NCI-H226 (cell line): ENCODE measurements around the gene SDCBP2.

ENCODE experiments used
- DNase-seq: peaks from one replicate; pipeline ENCODE4 v3.0.0-alpha.2; 2015

The SDCBP2 gene

GRCh38 chr20:1293641-1294379 lies 35.1 kb downstream of the SDCBP2 start:
- no peak for DNase-seq

GRCh38 chr20:1292620-1293019 lies 36.3 kb downstream of the SDCBP2 start:
- DNase-seq: no peak

DNA sequence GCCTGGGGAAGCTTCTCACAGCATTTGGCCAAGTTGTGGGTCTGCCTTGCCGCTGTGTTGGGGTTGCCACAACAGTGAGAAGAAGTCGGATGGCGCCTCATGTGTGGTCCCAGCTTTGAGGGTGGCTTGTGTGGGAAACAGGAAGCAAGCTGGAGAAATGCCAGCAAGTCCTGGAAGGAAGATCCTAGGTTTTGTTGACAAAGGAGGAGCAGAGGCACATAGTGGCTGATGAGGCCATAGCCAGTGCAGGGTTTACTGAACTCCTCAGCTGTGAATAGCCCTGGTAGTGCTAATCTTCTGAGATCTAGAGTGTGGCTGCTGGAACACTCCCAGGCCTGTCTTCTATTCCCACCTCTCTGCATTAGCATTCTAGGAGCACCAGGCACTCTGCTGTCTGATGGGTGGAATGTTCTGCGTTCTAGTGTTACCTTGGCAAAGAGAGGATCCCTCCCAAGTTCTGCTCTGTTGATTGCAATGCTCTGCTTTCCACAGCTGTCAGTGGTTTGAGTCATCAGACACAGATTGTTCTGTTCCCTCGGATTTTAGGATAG lies 37.7 kb downstream of the SDCBP2 start:
- DNase-seq: no peak

DNA sequence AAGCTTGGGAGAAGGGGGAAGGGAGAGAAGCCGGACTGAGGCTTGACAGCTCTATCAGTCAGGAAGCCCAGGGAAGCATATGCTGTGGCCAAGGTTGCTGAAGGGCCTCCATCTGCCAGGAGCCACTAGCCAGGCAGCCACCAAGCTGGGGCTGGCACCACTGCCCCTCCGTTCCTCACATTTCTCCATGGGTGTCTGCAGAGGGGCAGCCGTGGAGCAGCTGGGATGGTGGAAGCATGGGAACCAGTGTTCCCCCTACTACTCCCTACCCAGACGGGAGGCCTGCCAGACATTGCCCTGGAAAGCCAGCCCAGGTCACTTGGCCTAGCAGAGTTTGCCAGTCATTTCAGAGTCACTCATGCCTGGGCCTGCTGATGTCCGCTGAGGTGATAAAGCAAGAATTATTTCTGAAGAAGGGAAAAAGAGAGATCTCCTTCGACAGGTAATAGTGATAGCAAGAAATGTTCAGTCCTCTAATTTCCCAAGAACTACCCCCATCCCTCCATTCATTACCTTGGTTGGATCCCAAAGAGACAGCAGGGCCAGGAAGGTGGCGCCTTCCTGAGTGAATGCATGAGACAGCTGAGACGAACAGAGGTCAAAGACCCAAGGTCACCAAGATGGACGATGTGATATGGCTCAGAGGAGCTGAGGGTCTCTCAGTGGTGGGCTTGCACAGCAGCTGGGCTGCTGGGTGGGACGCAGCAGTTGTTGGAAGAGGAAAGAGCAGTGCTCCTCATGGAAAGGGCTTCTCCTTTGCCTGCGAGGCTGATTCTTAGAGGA lies 41.0 kb downstream of the SDCBP2 start:
- no peak for DNase-seq

GRCh38 chr20:1287306-1287705 lies 41.6 kb downstream of the SDCBP2 start:
- no peak for DNase-seq

GRCh38 chr20:1286267-1287024 lies 42.5 kb downstream of the SDCBP2 start:
- no peak for DNase-seq

- DNase-seq: no peak
Measured at GRCh38 chr20:1283522-1284510, 45.1 kb downstream of the SDCBP2 start.

DNA sequence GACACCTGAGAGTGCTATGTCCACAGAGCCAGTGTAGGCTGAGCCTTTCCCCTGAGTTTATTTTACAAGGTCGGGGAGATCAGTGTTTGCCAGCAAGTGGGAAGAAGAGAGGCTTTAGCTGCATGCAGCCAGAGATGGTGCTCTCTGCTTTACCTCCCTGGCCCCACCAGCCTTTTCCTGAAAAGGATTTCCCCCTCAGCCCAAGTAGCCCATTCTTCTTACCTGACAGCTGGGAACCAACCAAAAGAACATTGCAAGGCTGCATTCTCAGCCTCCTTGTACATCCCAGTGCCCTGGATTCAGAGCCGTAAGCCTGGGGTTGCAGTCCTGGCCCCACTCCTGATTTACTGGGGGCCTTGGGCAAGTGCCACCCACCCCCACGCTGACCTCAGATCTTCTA lies 46.0 kb downstream of the SDCBP2 start:
- no peak for DNase-seq

DNA sequence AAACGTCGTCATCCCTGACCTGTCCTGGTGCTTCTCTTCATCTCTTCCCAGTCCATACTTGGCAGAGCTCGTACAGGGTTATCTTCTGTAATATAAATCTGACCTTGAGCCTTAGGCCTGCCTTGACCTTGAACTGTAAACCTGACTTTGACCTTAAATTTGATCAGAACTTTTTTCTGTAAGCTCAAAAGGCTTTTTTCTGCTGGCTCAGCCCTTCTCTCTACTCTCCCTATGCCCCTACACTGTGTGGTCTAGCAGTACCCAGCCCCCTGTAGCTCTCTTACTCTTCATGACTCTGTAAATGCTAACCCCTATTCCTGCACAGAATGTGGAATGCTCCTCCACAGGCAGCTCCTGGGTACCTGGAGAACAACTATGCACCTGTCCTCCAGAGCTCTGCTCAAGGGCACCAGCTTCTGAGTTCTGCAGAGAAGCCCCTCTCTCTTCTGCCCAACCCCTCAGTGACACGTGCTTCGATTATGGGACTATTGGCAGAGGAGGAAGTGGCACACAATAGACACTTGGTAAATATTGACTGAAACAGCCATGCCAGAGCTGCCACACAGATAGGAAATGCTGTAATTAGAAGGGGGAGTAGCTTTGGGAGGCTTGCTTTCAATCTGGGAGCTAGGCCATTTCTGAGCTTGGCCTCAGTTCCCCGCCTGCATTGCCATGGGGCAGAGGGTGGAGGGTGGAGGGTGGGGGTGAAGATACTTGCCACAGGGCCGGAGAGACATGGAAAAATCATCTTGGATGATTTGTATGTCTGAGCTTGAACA lies 47.5 kb downstream of the SDCBP2 start:
- DNase-seq: no peak

DNA sequence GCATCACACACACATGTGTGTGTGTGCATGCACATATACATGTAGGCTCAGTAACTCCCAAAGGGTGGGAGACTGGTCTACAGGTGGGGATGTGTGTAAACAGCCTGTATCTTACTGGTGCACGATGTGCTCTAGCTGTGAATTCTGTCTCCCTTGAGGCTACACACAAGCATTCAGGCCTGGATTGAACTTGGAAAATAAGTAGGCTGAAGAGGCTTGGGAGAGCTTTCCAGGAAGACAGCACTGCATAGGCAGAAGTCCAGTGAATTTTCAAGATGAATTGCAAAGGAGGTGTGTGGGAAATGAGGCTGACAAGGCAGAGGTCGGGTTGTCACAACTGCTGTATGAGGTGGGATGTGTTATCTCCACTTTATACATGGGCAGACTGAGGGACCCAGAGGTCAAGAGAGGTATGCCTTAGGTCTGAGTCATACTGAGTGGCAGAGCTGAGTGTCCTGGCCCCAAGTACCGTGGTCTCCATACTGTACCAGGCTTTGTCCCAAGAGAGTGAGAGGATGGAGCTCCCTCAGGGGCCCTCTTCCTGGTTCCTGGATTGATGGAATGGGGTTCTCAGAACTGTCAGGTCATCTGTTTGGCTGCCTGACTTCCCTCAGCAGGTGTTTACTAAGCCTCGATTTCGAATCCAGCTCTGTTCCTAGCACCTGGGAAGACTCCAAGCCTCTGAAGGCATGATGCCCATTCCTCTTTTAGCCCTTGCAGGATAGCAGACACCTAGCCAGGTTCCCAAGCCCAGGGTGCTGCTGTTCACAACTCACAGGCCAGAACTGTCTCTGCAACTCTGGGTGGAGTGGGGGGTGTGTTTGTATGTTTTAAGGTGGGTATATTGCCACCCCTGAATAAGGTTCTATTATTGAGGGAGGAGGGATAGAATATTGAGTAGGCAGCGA lies 48.5 kb downstream of the SDCBP2 start:
- DNase-seq: no peak

- no peak for DNase-seq
Measured at GRCh38 chr20:1278993-1279392, 49.9 kb downstream of the SDCBP2 start.

- no peak for DNase-seq
Measured at GRCh38 chr20:1277529-1278322, 51.2 kb downstream of the SDCBP2 start.

DNA sequence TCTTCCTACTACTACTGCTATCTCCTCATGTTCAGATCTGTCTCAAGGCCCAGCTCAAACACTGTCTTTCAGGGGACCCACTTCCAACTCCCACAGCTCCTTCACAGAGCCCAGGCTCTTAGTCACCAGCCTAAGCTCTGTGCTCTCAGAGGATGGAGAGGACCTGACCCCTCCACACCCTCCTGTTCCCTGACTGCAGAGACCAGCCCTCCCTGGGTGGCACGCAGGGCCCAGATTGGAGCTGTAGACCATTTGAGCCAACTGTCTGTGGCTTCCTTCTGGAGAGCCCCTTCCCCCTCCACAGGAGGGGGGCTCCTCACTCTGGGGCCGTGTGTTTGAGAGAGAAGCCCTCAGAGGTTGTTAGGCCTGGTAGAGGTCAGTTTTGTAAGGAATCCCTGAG lies 53.0 kb downstream of the SDCBP2 start:
- no peak for DNase-seq

- no peak for DNase-seq
Measured at GRCh38 chr20:1274485-1275311, 54.2 kb downstream of the SDCBP2 start.

DNA sequence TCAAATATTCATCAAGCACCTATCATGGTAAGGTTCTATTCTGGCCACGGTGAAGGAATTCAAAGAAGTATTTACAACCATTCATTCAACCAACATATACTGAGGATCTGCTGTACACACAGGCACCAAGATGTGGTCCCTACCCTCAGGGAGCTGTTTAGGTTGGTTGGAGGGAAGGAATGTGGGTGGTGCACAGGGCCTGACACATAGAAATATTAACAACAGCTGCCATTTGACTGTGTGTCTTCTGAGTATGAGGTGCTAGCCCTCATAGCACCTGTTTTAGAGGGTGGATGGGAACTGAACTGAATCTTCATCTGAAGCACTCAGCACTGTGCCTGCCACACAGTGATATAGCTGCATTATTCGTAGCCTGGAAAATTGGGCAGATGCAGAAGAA lies 55.6 kb downstream of the SDCBP2 start:
- DNase-seq: no peak

GRCh38 chr20:1272368-1273100 lies 56.4 kb downstream of the SDCBP2 start:
- no peak for DNase-seq

DNA sequence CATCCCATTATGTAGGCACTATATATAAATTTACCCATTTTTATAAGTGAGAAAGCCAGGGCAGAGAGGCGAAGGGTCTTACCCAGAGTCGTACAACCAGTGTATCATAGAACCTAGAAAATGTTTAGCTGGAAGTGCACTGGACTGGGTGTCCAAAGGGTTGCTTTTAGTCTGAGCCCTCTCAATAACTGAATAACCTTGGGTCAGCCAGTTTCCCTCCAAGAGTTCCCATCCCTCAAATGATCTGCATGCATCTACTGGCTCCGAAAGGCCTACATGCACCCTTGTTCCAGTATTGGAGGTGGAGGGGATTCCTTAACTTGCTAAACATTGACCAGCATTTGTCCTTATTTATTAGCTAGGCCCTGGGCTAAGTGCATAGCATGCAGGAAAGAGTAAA lies 59.1 kb downstream of the SDCBP2 start:
- DNase-seq: no peak

GRCh38 chr20:1269235-1269634 lies 59.7 kb downstream of the SDCBP2 start:
- DNase-seq: no peak
